Measurements from ENCODE around the gene RSPH6A.
A peak's percentile ranks its signal among the peaks of the same experiment; 100 is the strongest.

The RSPH6A gene

GRCh38 chr19:45781214-45782161 lies 33.6 kb downstream of the RSPH6A start:
- peak in 9 of 51 donors; percentile 11 to 39 (median 20) for DNase-seq

GRCh38 chr19:45780448-45781213 lies 34.5 kb downstream of the RSPH6A start:
- no peak for DNase-seq

GRCh38 chr19:45780146-45780447 lies 35.0 kb downstream of the RSPH6A start:
- DNase-seq = no peak

- DNase-seq = no peak
Measured at GRCh38 chr19:45779231-45780145, 35.6 kb downstream of the RSPH6A start.

GRCh38 chr19:45778010-45778661 lies 37.0 kb downstream of the RSPH6A start:
- DNase-seq = no peak

- DNase-seq = no peak
Measured at GRCh38 chr19:45777395-45777961, 37.6 kb downstream of the RSPH6A start.

GRCh38 chr19:45774765-45775164 lies 40.3 kb downstream of the RSPH6A start:
- no peak for DNase-seq

- no peak for DNase-seq
Measured at GRCh38 chr19:45773384-45773783, 41.7 kb downstream of the RSPH6A start.

GRCh38 chr19:45772912-45773311 lies 42.2 kb downstream of the RSPH6A start:
- no peak for DNase-seq

GRCh38 chr19:45772130-45772840 lies 42.8 kb downstream of the RSPH6A start:
- DNase-seq = no peak

GRCh38 chr19:45771311-45771933 lies 43.7 kb downstream of the RSPH6A start:
- no peak for DNase-seq

GRCh38 chr19:45770192-45771101 lies 44.7 kb downstream of the RSPH6A start:
- DNase-seq = peak; percentile 56 to 95 (median 88)

GRCh38 chr19:45769821-45770191 lies 45.3 kb downstream of the RSPH6A start:
- peak in 27 of 51 donors; percentile 39 to 91 (median 66) for DNase-seq

- peak; percentile 66 to 98 (median 92) for DNase-seq
Measured at GRCh38 chr19:45768984-45769782, 45.9 kb downstream of the RSPH6A start, which contains the start of gene SIX5. SIX5 (minus strand) TSS chr19:45769252; CDS start chr19:45768844, 408 bp downstream.

GRCh38 chr19:45768655-45768983 lies 46.5 kb downstream of the RSPH6A start:
- peak in 4 of 51 donors; percentile 35 to 51 (median 43) for DNase-seq

GRCh38 chr19:45767881-45768654 lies 47.0 kb downstream of the RSPH6A start:
- DNase-seq = peak in 23 of 51 donors; percentile 5 to 69 (median 27)

Measured in hypothalamus (tissue), 51 donors.